AG09309 (cell line): ENCODE measurements around the gene GLRX5.
"Not testable (repeated sequence)": the region's sequence is repeated elsewhere in the genome, so short reads cannot be mapped to it uniquely, and the experiment has no call there.

Experiments
- DNase-seq: peaks from one replicate; pipeline ENCODE4 v3.0.0-alpha.2; 2010; ENCODE audit warnings: low read depth
- H3K4me3 ChIP-seq: 2 replicates; pipeline ENCODE4 v1.5.1; 2011; ENCODE audit warnings: mild to moderate bottlenecking, low read depth, low read length, moderate library complexity; ENCODE audit not compliant: control insufficient read depth
- TF ChIP-seq, protein P1 (sequence below): IDR thresholded peaks from 2 replicates; pipeline ENCODE4 v1.5.1; 2011; ENCODE audit warnings: mild to moderate bottlenecking, low read depth, low read length, inconsistent platforms; ENCODE audit not compliant: insufficient read depth, control insufficient read depth; ENCODE audit errors: missing control alignments

The GLRX5 gene

GRCh38 chr14:95504135-95505029 is 30.5 kb upstream of the GLRX5 start:
- TF ChIP-seq, protein P1, sequence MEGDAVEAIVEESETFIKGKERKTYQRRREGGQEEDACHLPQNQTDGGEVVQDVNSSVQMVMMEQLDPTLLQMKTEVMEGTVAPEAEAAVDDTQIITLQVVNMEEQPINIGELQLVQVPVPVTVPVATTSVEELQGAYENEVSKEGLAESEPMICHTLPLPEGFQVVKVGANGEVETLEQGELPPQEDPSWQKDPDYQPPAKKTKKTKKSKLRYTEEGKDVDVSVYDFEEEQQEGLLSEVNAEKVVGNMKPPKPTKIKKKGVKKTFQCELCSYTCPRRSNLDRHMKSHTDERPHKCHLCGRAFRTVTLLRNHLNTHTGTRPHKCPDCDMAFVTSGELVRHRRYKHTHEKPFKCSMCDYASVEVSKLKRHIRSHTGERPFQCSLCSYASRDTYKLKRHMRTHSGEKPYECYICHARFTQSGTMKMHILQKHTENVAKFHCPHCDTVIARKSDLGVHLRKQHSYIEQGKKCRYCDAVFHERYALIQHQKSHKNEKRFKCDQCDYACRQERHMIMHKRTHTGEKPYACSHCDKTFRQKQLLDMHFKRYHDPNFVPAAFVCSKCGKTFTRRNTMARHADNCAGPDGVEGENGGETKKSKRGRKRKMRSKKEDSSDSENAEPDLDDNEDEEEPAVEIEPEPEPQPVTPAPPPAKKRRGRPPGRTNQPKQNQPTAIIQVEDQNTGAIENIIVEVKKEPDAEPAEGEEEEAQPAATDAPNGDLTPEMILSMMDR: no peak
- no peak for DNase-seq
- no peak overlapping the region for H3K4me3 ChIP-seq

- no peak overlapping the region for H3K4me3 ChIP-seq
- DNase-seq: no peak
- TF ChIP-seq, protein P1: no peak
Measured at GRCh38 chr14:95505030-95505589, 29.7 kb upstream of the GLRX5 start.

DNA sequence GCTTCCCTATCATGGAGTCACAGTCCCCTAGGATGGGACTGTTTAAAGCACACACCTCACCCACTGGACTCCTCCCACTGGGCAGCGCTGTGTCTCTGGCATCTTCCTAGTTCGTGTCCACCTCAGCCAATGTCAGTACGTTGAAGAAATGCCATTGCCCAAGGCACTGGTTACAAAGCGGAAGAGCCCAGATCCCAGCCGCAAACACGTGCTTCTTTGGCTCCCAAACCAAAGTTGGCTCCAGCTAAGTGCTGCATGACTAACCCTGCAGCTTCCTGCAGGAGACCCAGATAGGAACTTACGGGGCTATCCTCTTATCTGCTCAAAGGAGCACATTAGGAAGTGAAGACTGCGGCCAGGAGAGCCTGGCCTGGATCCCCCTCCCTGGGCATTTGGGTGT is 27.7 kb upstream of the GLRX5 start:
- peak; percentile 87 for DNase-seq
- TF ChIP-seq, protein P1: no peak
- no peak overlapping the region for H3K4me3 ChIP-seq

- TF ChIP-seq, protein P1: no peak
- no peak for DNase-seq
- H3K4me3 ChIP-seq: no peak overlapping the region
Measured at GRCh38 chr14:95507701-95508103, 27.1 kb upstream of the GLRX5 start.

DNA sequence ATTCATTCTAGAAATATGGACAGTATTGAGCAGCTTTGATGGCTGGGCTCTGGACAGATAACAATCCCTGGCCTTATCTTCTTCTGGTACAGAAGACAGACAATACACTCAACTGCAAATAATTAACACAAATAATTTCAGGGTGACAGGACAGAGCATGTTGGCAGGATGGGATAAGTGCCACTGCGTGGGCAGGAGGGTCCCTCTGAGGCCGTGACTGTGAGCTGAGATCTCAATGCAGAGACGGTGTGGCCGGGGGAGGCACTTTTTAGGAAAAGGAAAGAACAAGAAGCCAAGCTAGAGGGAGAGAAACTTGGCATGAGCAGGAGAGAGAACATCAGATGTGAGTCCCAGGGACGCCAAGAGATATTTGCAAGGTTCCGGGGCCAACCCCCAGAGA is 26.5 kb upstream of the GLRX5 start:
- H3K4me3 ChIP-seq: no peak overlapping the region
- TF ChIP-seq, protein P1: no peak

GRCh38 chr14:95509495-95509894 is 25.4 kb upstream of the GLRX5 start:
- TF ChIP-seq, protein P1: no peak
- no peak for DNase-seq
- H3K4me3 ChIP-seq: no peak overlapping the region

More for the DNA sequence above, 26.5 kb upstream of the GLRX5 start:
- DNase-seq: no peak

DNA sequence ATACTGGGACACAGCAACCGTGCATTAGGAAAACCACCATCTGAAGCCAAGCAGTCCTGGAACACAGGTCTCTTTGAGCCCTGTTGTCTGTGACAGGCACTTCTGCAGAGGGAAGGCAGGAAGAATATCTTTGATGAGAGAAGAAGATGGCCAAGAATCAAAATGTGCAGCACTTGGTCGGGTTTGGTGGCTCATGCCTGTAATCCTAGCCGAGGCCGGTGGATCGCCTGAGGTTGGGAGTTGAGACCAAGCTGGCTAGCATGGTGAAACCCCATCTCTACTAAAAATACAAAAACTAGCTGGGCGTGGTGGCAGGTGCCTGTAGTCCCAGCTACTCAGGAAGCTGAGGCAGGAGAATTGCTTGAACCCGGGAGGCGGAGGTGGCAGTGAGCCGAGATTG is 24.5 kb upstream of the GLRX5 start:
- not testable (repeated sequence) for DNase-seq, H3K4me3 ChIP-seq
